Measurements from ENCODE around the gene IER2. TPM values are rescaled to one million over a fixed set of nuclear protein-coding genes. Genes with fewer than 3 reads are reported as not detected.
A peak's percentile ranks its signal among the peaks of the same experiment; 100 is the strongest.

The IER2 gene
- total and polyA plus RNA-seq, 2 of the 4 experiments (the other 2 are of a cell fraction) = 7.7 to 102 TPM

DNA sequence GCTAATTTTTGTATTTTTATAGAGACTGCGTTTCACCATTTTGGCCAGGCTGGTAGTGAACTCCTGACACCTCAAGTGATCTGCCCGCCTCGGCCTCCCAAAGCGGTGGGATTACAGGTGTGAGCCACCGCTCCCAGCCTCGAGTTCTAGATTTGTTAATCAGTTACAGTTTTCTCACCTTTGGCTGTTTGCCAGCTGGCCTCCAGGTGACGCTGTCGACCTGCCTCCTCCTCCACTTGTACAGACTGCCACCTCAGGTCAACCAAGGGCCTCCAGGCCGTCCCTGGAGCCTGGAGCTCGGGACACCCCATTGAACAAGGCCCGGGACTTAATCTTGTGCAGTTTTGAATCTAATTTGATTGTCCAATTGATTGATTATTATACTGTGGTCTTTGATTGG, 45.5 kb downstream of the IER2 start:
- Histone ChIP-seq H4K20me1 (ENCODE audit: insufficient read depth, low read length) (no peaks in the 10 kb centered on the region), H2AFZ (replicated peaks; ENCODE audit: low read length, poor library complexity) (peak overlapping the region; percentile 23), H3K4me2 (ENCODE audit: low read depth, low read length) (no peak overlapping the region), H4K8ac (ENCODE audit: low read depth in 2 of 2, low read length in 2 of 2) (no peak overlapping the region), H3K27me3 (ENCODE audit: control insufficient read depth, insufficient read depth, low read length) (no peaks in the 10 kb centered on the region), H3K4me3 (ENCODE audit: insufficient read depth, low read depth, low read length) (no peak overlapping the region), H3K36me3 (ENCODE audit: control insufficient read depth, insufficient read depth, low read length) (no peaks in the 10 kb centered on the region), H3K23ac (ENCODE audit: low read depth, low read length) (no peak overlapping the region), H2BK5ac (ENCODE audit: low read depth, low read length, poor library complexity, severe bottlenecking) (no peak overlapping the region), H3K79me1 (ENCODE audit: low read depth in 1 of 2, low read length in 2 of 2) (no peaks in the 10 kb centered on the region; a peak in 1 of 4 replicates), H3K4ac (ENCODE audit: low read depth, low read length) (no peak overlapping the region), H3K56ac (ENCODE audit: extremely low read depth, insufficient read depth, low read length) (no peak overlapping the region), H3K18ac (ENCODE audit: low read depth, low read length) (no peak overlapping the region), H3K9me1 (ENCODE audit: insufficient read depth, low read length) (no peaks in the 10 kb centered on the region; the same call in 1 of the 2 replicates), H3K9me3 (ENCODE audit: control insufficient read depth, insufficient read depth, low read length) (no peaks in the 10 kb centered on the region), H4K5ac (ENCODE audit: low read depth, low read length) (no peak overlapping the region), H2BK20ac (ENCODE audit: low read depth, low read length) (no peak overlapping the region), H2AK9ac (replicated peaks; ENCODE audit: low read depth, low read length, poor library complexity) (no peak overlapping the region), H3K4me1 (ENCODE audit: control insufficient read depth, insufficient read depth, low read length) (no peaks in the 10 kb centered on the region), H2BK15ac (ENCODE audit: low read depth, low read length) (no peak overlapping the region), H2AK5ac (ENCODE audit: low read depth, low read length) (no peak overlapping the region), H3K14ac (replicated peaks; ENCODE audit: low read depth, low read length) (no peak overlapping the region), H4K91ac (ENCODE audit: insufficient read depth, low read depth, low read length) (no peak overlapping the region), H3K27ac (ENCODE audit: insufficient read depth, low read length) (no peak overlapping the region), H2BK120ac (ENCODE audit: low read depth, low read length) (no peak overlapping the region), H3K9ac (ENCODE audit: low read depth, low read length) (no peak overlapping the region)
- intact Hi-C loops (cut with micrococcal nuclease) = no loop called here
- BruUV-seq (replicated peaks) = no TSS peak
- in situ Hi-C loops (cut with MboI; ENCODE audit: low sequenced_read_pairs) = no loop called here
- dilution Hi-C loops (cut with HindIII; ENCODE audit: low sequenced_read_pairs, unreplicated experiment) = no loop called here
- DNase-seq = no peak
- CTCF ChIA-PET = interaction anchor here (0.6 to 1.9 kb wide), 3 partner anchors 218 to 599 kb away, joined by 3 to 4 read pairs (median 3); partner anchors contain the start of gene ZSWIM4
- 84% methylated on average over 2 of the region's 11 CpGs; no CpG with 5 or more reads in 1 of the 2 experiments for WGBS, 2 experiments (ENCODE audit: extremely low coverage in 2 of 2, insufficient read length in 1 of 2)
- no peak for ATAC-seq (ENCODE audit: low read depth)
- TF ChIP-seq RAD21 (IDR thresholded peaks at IDR 0.05; ENCODE audit: low read length) = no peak
- no peak for TF ChIP-seq CHD1 (IDR thresholded peaks at IDR 0.05; ENCODE audit: low read depth, low read length)
- no peak for TF ChIP-seq POLR2A (IDR thresholded peaks at IDR 0.05; ENCODE audit: low read depth, low read length)
- no peak for TF ChIP-seq FOS (IDR thresholded peaks at IDR 0.05; ENCODE audit: low read depth, low read length)
- TF ChIP-seq RFX5 (IDR thresholded peaks at IDR 0.05; ENCODE audit: low read depth, low read length) = no peak
- no peak for TF ChIP-seq MXI1 (IDR thresholded peaks at IDR 0.05; ENCODE audit: borderline replicate concordance, low read depth, low read length)
- no peak for TF ChIP-seq RCOR1 (IDR thresholded peaks at IDR 0.05; ENCODE audit: insufficient replicate concordance, low read length)
- TF ChIP-seq MAZ (IDR thresholded peaks at IDR 0.05; ENCODE audit: borderline replicate concordance, low read depth, low read length) = no peak
- TF ChIP-seq MAFK (IDR thresholded peaks at IDR 0.05; ENCODE audit: low read depth, low read length) = no peak
- TF ChIP-seq, protein P1, sequence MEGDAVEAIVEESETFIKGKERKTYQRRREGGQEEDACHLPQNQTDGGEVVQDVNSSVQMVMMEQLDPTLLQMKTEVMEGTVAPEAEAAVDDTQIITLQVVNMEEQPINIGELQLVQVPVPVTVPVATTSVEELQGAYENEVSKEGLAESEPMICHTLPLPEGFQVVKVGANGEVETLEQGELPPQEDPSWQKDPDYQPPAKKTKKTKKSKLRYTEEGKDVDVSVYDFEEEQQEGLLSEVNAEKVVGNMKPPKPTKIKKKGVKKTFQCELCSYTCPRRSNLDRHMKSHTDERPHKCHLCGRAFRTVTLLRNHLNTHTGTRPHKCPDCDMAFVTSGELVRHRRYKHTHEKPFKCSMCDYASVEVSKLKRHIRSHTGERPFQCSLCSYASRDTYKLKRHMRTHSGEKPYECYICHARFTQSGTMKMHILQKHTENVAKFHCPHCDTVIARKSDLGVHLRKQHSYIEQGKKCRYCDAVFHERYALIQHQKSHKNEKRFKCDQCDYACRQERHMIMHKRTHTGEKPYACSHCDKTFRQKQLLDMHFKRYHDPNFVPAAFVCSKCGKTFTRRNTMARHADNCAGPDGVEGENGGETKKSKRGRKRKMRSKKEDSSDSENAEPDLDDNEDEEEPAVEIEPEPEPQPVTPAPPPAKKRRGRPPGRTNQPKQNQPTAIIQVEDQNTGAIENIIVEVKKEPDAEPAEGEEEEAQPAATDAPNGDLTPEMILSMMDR (conservative IDR thresholded peaks at IDR 0.05; ENCODE audit: low read depth, low read length) = no peak
- no peak for TF ChIP-seq CEBPB (IDR thresholded peaks at IDR 0.05; ENCODE audit: low read depth, low read length)
- TF ChIP-seq ELK1 (IDR thresholded peaks at IDR 0.05; ENCODE audit: borderline replicate concordance, low read depth, low read length) = no peak
- no peak for TF ChIP-seq BHLHE40 (IDR thresholded peaks at IDR 0.05; ENCODE audit: low read depth, low read length)
- no peak for TF ChIP-seq NFE2L2 (IDR thresholded peaks at IDR 0.05; ENCODE audit: low read depth, low read length)
- no peak for TF ChIP-seq SMC3 (IDR thresholded peaks at IDR 0.05; ENCODE audit: low read depth, low read length)
- POLR2A ChIA-PET (ENCODE audit: unreplicated experiment) = no interaction called here

Measured in IMR-90 (cell line).